HepG2 (cell line): ENCODE measurements around the gene PRCD. TPM values are rescaled to one million over a fixed set of nuclear protein-coding genes. Genes with fewer than 3 reads are reported as not detected.

Experiments
- ATF7 ChIP-seq, 2 experiments: fragments of 450-650 bp in 1 of 2; sonication (generic) in 1 of 2; formaldehyde crosslinking in 1 of 2; IDR thresholded peaks; 2 replicates each; pipeline versions ENCODE4 v1.4.0 to v1.6.1; 2016 to 2020; ENCODE audit warnings: antibody characterized with exemption in 1 of 2, mild to moderate bottlenecking in 1 of 2, missing genetic modification reagents in 1 of 2
- ATM ChIP-seq: fragments of 450-650 bp; IDR thresholded peaks from 2 replicates; pipeline ENCODE4 v1.7.1; 2017; ENCODE audit warnings: mild to moderate bottlenecking, borderline replicate concordance
- DNMT3B ChIP-seq: conservative IDR thresholded peaks from 2 replicates; pipeline ENCODE4 v1.6.1; 2016; ENCODE audit warnings: missing biosample characterization, control low read depth
- FOXK1 ChIP-seq: sonication (generic); formaldehyde crosslinking; IDR thresholded peaks from 2 replicates; pipeline ENCODE4 v1.4.0; 2020; ENCODE audit warnings: low read depth, missing genetic modification reagents, borderline replicate concordance
- KLF11 ChIP-seq: IDR thresholded peaks from 2 replicates; pipeline ENCODE4 v1.6.1; 2016; ENCODE audit warnings: missing compliant biosample characterization
- MTF2 ChIP-seq: sonication (generic); formaldehyde crosslinking; IDR thresholded peaks from 2 replicates; pipeline ENCODE4 v1.5.0; 2020; ENCODE audit warnings: missing genetic modification reagents, borderline replicate concordance
- NFE2L1 ChIP-seq: sonication (generic); formaldehyde crosslinking; IDR thresholded peaks from 2 replicates; pipeline ENCODE4 v1.4.0; 2020; ENCODE audit warnings: missing genetic modification reagents, mild to moderate bottlenecking, borderline replicate concordance
- NONO ChIP-seq, 2 experiments: fragments of 450-650 bp in 1 of 2; sonication (generic) in 1 of 2; formaldehyde crosslinking in 1 of 2; IDR thresholded peaks in 1 of 2; conservative IDR thresholded peaks in 1 of 2; 2 replicates each; pipeline versions ENCODE4 v1.6.1 to v1.8.0; 2017 to 2022; ENCODE audit warnings: mild to moderate bottlenecking in 1 of 2, missing genetic modification reagents in 1 of 2, moderate library complexity in 1 of 2
- POLR2A ChIP-seq, 2 experiments: IDR thresholded peaks; 2 replicates each; pipeline ENCODE4 v1.6.1; 2011; ENCODE audit warnings: low read depth in 2 of 2, low read length in 2 of 2, mild to moderate bottlenecking in 1 of 2, moderate library complexity in 1 of 2; ENCODE audit not compliant: insufficient read depth in 1 of 2
- RBM22 ChIP-seq: fragments of 200-400 bp; formaldehyde crosslinking; optimal IDR thresholded peaks from 2 replicates; pipeline ENCODE3; 2017; ENCODE audit warnings: mild to moderate bottlenecking, low read length, moderate library complexity
- REPIN1 ChIP-seq: sonication (generic); formaldehyde crosslinking; IDR thresholded peaks from 2 replicates; pipeline ENCODE4 v1.8.0; 2022; ENCODE audit warnings: missing genetic modification reagents, low read depth, mild to moderate bottlenecking, borderline replicate concordance
- SKI ChIP-seq: fragments of 450-650 bp; IDR thresholded peaks from one replicate; pipeline ENCODE4 v1.6.1; 2018; ENCODE audit warnings: mild to moderate bottlenecking; ENCODE audit not compliant: partially characterized antibody
- SRY ChIP-seq: sonication (generic); formaldehyde crosslinking; IDR thresholded peaks from 2 replicates; pipeline ENCODE4 v1.8.0; 2022; ENCODE audit warnings: mild to moderate bottlenecking, missing genetic modification reagents
- TSC22D2 ChIP-seq: sonication (generic); formaldehyde crosslinking; IDR thresholded peaks from 2 replicates; pipeline ENCODE4 v1.5.1; 2020; ENCODE audit warnings: missing genetic modification reagents, mild to moderate bottlenecking, borderline replicate concordance
- ZIK1 ChIP-seq: sonication (generic); formaldehyde crosslinking; IDR thresholded peaks from 2 replicates; pipeline ENCODE4 v1.5.0; 2020; ENCODE audit warnings: mild to moderate bottlenecking, low read depth, missing genetic modification reagents, borderline replicate concordance
- ZNF136 ChIP-seq: sonication (generic); formaldehyde crosslinking; IDR thresholded peaks from 2 replicates; pipeline ENCODE4 v1.8.1; 2022; ENCODE audit warnings: low read depth, mild to moderate bottlenecking, moderate library complexity, missing genetic modification reagents
- ZNF550 ChIP-seq: sonication (generic); formaldehyde crosslinking; IDR thresholded peaks from 2 replicates; pipeline ENCODE4 v1.4.0; 2020; ENCODE audit warnings: mild to moderate bottlenecking, missing genetic modification reagents, borderline replicate concordance
- ZNF773 ChIP-seq: sonication (generic); formaldehyde crosslinking; IDR thresholded peaks from 2 replicates; pipeline ENCODE4 v1.4.0; 2020; ENCODE audit warnings: missing genetic modification reagents, borderline replicate concordance
- ZSCAN29 ChIP-seq: sonication (generic); formaldehyde crosslinking; conservative IDR thresholded peaks from 2 replicates; pipeline ENCODE4 v1.4.0; 2020; ENCODE audit warnings: mild to moderate bottlenecking, missing genetic modification reagents
- polyA plus RNA-seq, 8 experiments: library from polyadenylated mRNA; depleted of rRNA in 3 of 8; stranded (reverse) in 7 of 8; unstranded in 1 of 8; fragments of >200 nt; fragmentation: Illumina TruSeq in 4 of 8; extraction: Trizol in 4 of 8; gene quantifications; 2 replicates each; pipeline versions ENCODE4 v1.2.1 to v1.2.3, GENCODE V29; 2011 to 2016; ENCODE audit warnings: low read depth in 4 of 8, missing spikeins in 1 of 8, mixed read lengths in 1 of 8; ENCODE audit not compliant: insufficient read depth in 1 of 8
- total RNA-seq, 5 experiments: library from RNA; depleted of rRNA; stranded (reverse); fragments of >200 nt; fragmentation: Illumina TruSeq; extraction: Trizol; gene quantifications; 2 replicates each; pipeline ENCODE4 v1.2.3, GENCODE V29; 2016; ENCODE audit warnings: low read depth in 1 of 5
- TF ChIP-seq, protein P1 (sequence below): sonication (generic); formaldehyde crosslinking; IDR thresholded peaks from 2 replicates; pipeline ENCODE4 v1.5.0; 2020; ENCODE audit warnings: mild to moderate bottlenecking, missing genetic modification reagents, borderline replicate concordance
- TF ChIP-seq, protein P2 (sequence below): sonication (generic); formaldehyde crosslinking; IDR thresholded peaks from 2 replicates; pipeline ENCODE4 v1.4.0; 2020; ENCODE audit warnings: missing genetic modification reagents
- TF ChIP-seq, protein P3 (sequence below): sonication (generic); formaldehyde crosslinking; IDR thresholded peaks from 2 replicates; pipeline ENCODE4 v1.5.1; 2020; ENCODE audit warnings: mild to moderate bottlenecking, missing genetic modification reagents, moderate library complexity

Gene PRCD
- total and polyA plus RNA-seq, 2 of the 13 experiments (the other 11 are each of a cell fraction or from before 2014, with no cell fraction given) = 0.51 TPM; not detected in 1

DNA sequence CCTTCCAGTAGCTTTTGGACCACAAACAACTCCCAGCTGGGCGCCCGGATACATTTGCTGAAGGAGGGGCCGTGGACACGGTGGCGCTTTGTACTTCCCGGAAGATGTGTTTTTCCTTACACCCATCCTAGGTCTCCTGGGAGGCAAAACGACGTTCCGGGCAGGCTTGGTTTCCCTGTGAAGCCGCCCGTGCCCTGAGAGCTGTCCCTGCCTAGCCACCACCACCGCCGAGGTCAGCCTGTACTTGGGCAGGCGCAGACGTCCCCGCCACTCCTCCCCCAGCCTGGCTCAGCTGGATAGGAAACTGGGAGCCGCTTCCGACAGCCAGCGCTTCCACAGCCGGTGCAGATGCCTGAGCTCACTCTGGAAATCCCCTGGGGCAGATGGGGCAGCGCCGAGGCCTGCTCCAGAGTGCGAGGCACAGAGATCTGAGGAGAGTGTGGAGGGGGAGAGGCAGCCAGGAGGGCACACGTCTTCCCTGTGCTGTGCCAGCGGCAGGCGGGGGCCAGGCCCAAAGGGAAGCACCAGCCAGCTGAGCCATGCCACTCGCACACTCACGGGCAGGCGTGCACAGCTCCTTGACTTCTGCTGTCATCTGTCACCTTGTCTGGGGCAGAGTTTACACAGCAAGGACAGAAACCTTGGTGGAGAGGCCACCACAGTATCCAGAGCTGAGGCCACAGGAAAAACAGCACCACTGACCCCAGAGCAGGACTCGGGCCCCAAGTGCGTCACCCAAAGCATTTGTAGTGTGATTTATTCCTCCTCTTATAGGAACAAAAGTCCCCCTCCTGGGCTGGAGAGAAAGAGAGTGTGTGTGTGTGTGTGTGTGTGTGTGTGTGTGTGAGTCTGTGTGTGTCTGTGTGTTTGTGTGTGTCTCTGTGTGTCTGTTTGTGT is 41.6 kb upstream of the PRCD start (continued):
- TF ChIP-seq, protein P1, sequence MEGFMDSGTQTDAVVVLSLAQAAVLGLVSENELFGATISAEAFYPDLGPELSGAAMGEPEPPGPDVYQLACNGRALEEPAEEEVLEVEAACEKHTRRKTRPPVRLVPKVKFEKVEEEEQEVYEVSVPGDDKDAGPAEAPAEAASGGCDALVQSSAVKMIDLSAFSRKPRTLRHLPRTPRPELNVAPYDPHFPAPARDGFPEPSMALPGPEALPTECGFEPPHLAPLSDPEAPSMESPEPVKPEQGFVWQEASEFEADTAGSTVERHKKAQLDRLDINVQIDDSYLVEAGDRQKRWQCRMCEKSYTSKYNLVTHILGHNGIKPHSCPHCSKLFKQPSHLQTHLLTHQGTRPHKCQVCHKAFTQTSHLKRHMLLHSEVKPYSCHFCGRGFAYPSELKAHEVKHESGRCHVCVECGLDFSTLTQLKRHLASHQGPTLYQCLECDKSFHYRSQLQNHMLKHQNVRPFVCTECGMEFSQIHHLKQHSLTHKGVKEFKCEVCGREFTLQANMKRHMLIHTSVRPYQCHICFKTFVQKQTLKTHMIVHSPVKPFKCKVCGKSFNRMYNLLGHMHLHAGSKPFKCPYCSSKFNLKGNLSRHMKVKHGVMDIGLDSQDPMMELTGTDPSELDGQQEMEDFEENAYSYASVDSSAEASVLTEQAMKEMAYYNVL = peak; percentile 33; the same call in 1 of the 2 replicates
- no peak; the same call in 1 of the 2 replicates for TF ChIP-seq KLF11
- no peak for TF ChIP-seq ATF7 (IDR thresholded peaks at IDR 0.05)
- TF ChIP-seq ATF7 (CRISPR knock-in tag; IDR thresholded peaks at IDR 0.05) = no peak
- no peak for TF ChIP-seq NONO (IDR thresholded peaks at IDR 0.05)
- 0 out of 2 replicates have a peak, but pooled peaks have one; percentile 42 for TF ChIP-seq NONO (CRISPR knock-in tag; conservative IDR thresholded peaks at IDR 0.05)
- TF ChIP-seq ZNF773 (CRISPR knock-in tag) = 0 out of 2 replicates have a peak, but pooled peaks have one; percentile 67
- TF ChIP-seq FOXK1 (CRISPR knock-in tag) = no peak
- peak; percentile 85 for TF ChIP-seq SRY (CRISPR knock-in tag)
- TF ChIP-seq NFE2L1 (CRISPR knock-in tag) = peak; percentile 23; the same call in 1 of the 2 replicates
- TF ChIP-seq TSC22D2 (CRISPR knock-in tag) = 0 out of 2 replicates have a peak, but pooled peaks have one; percentile 9
- TF ChIP-seq, protein P2, sequence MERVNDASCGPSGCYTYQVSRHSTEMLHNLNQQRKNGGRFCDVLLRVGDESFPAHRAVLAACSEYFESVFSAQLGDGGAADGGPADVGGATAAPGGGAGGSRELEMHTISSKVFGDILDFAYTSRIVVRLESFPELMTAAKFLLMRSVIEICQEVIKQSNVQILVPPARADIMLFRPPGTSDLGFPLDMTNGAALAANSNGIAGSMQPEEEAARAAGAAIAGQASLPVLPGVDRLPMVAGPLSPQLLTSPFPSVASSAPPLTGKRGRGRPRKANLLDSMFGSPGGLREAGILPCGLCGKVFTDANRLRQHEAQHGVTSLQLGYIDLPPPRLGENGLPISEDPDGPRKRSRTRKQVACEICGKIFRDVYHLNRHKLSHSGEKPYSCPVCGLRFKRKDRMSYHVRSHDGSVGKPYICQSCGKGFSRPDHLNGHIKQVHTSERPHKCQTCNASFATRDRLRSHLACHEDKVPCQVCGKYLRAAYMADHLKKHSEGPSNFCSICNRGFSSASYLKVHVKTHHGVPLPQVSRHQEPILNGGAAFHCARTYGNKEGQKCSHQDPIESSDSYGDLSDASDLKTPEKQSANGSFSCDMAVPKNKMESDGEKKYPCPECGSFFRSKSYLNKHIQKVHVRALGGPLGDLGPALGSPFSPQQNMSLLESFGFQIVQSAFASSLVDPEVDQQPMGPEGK (CRISPR knock-in tag) = peak; percentile 77
- TF ChIP-seq, protein P3, sequence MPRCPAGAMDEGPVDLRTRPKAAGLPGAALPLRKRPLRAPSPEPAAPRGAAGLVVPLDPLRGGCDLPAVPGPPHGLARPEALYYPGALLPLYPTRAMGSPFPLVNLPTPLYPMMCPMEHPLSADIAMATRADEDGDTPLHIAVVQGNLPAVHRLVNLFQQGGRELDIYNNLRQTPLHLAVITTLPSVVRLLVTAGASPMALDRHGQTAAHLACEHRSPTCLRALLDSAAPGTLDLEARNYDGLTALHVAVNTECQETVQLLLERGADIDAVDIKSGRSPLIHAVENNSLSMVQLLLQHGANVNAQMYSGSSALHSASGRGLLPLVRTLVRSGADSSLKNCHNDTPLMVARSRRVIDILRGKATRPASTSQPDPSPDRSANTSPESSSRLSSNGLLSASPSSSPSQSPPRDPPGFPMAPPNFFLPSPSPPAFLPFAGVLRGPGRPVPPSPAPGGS = peak; percentile 59
- TF ChIP-seq REPIN1 (CRISPR knock-in tag) = peak; percentile 86; the same call in 1 of the 2 replicates
- TF ChIP-seq ATM = no peak
- TF ChIP-seq ZSCAN29 (CRISPR knock-in tag) = peak; percentile 39
- TF ChIP-seq MTF2 (CRISPR knock-in tag) = peak; percentile 88; the same call in 1 of the 2 replicates
- TF ChIP-seq POLR2A (IDR thresholded peaks at IDR 0.05; ENCODE audit: insufficient read depth in 1 of 2, low read depth in 2 of 2, low read length in 2 of 2) = peak; percentile 50 to 73; a peak in 3 of 4 replicates
- TF ChIP-seq ZNF550 = peak; percentile 60; the same call in 1 of the 2 replicates
- no peak for TF ChIP-seq RBM22
- TF ChIP-seq DNMT3B (CRISPR knock-in tag) = 0 out of 2 replicates have a peak, but pooled peaks have one; percentile 28
- TF ChIP-seq ZNF136 (CRISPR knock-in tag) = no peak
- peak; percentile 55; the same call in 1 of the 2 replicates for TF ChIP-seq ZIK1 (CRISPR knock-in tag)
- TF ChIP-seq SKI = peak; percentile 71
